ENCODE results near the gene NEIL1.
"Not testable (repeated sequence)": the region's sequence is repeated elsewhere in the genome, so short reads cannot be mapped to it uniquely, and the experiment has no call there.

NEIL1 gene, protein sequence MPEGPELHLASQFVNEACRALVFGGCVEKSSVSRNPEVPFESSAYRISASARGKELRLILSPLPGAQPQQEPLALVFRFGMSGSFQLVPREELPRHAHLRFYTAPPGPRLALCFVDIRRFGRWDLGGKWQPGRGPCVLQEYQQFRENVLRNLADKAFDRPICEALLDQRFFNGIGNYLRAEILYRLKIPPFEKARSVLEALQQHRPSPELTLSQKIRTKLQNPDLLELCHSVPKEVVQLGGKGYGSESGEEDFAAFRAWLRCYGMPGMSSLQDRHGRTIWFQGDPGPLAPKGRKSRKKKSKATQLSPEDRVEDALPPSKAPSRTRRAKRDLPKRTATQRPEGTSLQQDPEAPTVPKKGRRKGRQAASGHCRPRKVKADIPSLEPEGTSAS

DNA sequence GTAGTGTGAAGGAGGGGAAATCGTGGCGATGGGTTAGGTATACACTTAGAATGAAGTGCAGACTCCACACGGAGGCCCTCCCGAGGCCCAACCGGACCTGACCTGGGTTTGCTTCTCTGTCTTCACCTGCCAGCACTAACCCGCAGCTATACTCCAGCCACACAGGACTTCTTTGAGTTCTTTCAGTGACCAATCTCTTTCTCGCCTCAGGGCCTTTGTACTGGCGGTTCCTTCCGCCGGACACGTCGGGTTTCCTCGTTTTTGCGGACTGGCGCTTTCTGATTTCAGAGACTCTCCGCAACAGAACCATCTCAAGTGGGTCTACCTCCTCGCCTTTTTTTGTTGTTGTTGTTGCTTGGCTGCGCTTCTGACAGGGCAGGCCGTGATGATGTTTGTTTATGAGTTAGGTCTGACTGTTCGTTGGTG, at the start of gene NEIL1:
TSS of gene NEIL1 (plus strand) at position 244 of the 426 bp plus-strand sequence. CDS start 1,867 bp downstream, outside the sequence.
- no peak for DNase-seq (ENCODE audit: low spot score)

DNA sequence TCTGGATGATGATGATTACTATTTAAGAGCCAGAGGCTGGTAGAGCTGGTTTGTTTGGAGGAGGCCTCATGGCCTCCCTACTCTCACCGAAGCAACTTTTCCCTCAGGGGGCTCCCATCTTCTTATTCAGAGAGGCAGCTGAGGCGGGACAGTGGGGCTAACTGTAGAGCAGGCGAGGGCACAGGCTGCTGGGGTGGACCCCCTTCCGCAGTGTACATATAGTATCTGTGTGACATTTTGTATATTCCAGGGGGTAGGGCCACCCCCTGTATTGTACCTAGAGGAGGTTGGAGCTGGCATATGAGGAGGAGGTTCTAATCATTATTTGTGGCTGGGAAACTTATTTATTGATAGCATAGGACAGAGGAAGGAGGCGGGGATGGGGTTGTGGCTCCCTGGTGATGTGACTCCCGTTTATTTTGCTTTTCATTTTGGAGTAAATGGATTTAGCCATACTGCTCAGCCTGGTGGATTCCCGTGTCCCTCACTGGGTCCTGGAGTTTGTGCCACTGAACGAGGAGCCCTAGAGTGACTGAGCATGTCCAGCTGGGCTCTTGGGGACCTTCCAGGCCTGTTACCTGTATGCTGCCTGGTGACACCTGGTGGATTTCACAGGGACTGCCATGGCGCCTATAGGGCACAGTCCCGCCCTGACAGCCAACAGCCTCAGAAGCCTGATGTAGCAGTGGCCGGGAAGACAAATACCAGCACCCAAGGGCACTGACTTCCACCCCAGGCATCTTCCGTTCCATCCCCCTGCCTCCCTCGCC, 48.1 kb upstream of the NEIL1 start:
- DNase-seq (ENCODE audit: low spot score) = not testable (repeated sequence)

DNA sequence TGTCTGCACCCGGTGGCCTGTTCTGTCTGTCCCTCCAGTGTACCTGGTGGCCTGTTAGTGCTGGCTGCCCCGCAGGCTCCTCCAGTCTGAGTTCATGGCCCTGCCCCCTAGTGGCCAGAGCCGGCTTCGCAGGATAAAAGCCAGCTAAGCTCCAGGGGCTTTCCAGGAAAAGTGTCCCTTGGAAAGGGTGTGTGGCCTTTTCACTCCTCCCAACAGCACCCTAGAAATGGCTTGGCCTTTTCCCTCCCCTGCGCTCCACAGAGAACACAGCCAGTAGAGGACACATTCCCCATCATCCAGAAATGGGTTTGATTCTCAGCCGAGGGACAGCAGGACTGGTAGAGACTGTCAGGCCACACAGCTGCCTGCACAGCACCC, 47.5 kb upstream of the NEIL1 start:
- not testable (repeated sequence) for DNase-seq (ENCODE audit: low spot score)

DNA sequence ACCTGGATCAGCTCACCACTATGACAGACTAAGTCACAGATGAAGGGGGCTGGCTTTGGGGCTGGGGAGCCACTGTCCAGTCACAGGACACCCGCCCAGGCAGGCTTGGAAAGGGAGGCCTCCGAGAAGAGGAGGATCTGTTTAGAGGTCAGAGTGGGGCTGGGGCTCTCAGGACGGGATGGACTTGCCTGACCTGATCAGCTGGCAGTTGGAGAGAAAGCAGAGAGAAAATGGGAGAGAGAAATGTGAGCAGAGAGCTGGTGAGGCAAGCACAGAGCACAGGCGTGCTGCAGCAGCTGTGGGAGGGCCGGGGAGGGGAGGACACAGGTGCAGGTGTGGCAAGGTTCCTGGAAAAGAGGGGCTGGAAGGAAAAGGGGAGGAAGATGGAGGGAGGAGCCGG, 46.8 kb upstream of the NEIL1 start:
- DNase-seq (ENCODE audit: low spot score) = not testable (repeated sequence)

DNA sequence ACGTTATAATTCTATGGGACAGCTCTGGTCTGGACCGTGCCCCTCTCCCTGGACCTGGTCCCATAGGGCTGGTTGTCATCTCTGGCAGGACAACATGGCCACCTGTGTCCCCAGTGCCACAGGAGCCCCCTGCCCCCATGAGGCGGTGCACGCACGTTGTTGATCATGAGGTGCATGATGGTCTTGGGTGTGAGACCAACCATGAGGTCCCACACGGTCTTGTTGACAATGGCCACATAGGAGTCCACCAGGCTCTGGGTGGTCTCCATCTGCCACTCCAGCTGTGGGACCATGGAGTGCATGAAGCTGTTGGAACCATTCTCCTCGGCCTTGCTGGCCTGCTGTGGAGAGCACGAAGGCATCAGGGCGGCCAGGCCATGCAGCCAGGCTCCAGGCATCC, 44.5 kb upstream of the NEIL1 start:
- no peak for DNase-seq (ENCODE audit: low spot score)

DNA sequence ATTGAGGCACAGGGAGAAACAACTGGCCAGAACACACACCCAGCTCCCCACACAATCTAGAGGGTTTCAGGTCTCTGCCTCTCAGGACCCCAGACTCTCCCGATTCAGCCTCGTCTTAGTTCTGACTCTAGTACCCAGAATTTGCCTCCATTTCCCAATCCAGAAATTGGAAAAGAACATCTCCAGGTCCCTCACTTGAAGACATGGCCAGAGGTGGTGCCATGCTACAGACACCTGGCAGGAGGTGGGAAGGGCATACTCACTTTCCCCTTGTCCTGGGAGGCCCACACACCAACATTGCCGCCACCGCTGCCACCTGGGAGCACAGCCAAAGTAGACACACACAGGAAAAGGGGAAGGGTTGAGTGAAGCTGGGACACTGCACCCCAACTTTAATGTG, 44.1 kb upstream of the NEIL1 start:
- DNase-seq (ENCODE audit: low spot score) = not testable (repeated sequence)

DNA sequence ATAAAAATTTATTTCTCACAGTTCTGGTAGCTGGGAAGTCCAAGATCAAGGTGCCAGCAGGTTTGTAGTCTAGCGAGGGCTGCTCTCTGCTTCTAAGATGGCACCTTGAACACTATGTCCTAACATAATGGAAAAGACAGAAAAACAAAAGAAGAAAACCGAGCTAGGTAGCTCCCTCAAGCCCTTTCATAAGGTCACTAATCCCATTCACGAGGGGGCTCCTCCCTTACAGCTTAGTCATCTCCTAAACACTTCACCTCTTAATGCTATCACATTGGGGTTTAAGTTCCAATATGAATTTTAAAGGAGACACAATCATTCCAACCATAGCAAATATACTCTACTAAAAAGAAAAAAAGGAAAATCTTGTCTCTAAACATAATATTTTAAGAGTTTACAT, 40.7 kb upstream of the NEIL1 start:
- DNase-seq (ENCODE audit: low spot score) = no peak

DNA sequence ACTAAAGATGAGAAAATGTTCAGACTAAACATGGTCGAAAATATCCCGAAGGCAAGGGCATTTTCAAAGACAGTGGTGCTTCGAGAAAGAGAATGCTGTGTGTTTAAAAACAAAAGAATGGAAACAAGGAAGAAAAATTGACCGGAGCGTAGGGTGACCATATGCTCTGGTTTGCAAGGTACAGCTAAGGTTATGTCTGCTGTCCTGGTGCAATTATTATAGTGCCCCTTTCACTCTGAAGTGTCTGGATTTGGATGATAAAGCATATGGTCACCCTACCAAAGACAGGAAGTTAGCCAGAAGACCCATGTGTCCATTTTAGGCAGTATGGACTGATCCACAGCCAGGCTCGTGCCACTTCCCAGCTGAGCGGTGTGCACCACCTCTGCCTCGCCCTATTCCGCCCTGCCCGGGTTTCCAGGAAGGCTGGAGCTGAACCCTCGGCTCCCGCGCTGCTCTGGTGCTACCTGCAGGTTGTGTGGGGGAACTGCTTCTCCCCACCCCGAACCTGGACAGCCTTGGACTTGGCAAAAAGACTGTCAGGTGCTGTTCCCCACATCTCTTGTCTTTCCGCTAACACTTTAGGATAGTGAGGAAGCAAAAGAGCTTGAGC, 39.0 kb upstream of the NEIL1 start:
- peak; percentile 35 for DNase-seq (ENCODE audit: low spot score)

DNA sequence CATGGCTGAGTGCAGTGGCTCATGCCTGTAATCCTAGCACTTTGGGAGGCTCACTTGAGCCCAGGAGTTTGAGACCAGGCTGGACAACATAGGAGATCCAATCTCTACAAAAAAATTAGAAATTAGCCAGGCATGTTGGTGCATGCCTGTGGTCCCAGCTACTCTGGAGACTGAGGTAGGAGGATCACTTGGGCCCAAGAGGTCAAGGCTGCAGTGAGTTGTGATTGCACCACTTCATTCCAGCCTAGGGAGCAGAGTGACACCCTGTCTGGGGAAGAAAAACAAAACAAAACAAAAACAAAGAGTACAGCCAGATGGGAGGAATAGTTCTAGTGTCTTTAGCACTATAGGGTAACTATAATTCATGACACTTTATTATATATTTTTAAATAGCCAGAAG, 37.1 kb upstream of the NEIL1 start:
- DNase-seq (ENCODE audit: low spot score) = peak; percentile 28

DNA sequence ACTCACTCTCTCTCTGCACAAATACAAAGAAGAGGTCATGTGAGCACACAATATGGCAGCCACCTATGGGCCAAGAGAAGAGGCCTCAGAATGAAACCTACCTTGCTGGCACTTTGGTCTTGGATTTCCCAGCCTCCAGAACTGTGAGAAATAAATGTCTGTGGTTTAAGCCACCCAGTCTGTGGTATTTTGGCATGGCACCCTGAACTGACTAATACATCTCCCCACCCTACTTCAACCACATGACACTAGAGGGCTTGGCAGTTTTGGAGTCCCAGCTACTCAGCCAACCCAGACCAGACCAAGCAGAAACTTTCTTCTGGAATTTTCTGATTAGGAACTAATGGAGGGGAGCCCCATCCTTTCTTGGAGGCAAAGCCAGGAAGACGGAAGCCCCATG, 34.3 kb upstream of the NEIL1 start:
- DNase-seq (ENCODE audit: low spot score) = peak; percentile 35

DNA sequence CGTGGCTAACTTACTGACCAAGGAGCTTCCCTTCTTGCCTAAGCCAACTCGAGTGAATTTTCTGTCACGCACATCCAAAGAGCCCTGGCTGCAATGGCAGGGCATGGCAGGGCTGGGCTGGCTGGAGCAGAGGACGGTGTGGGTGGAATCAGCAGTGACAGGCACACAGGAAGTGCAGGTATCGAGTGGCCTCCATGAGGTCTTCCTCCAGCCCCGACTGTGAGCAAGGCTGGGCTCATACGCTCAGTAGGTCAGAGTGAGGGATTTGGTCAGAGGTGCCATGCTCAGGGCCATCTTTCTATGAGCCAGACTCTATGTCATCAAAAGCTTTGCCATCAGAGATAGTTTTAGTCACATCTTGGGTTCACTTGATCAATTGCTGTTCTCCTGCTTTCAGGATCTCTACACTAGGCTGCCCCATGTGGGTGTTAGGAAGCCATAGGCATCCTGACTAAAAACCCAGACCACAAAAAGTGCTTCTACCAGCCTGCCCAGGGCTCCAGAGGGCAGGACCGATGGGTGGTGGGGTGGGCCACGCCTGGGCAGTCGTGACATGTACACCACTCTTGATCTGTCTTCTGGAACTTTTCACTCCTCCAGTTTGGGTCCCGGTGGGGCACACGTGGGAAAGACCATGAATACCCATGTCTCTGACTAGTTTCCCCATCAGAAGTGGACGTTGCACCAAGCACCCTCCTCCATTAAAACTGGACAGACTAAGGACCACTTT, 33.6 kb upstream of the NEIL1 start:
- DNase-seq (ENCODE audit: low spot score) = no peak

DNA sequence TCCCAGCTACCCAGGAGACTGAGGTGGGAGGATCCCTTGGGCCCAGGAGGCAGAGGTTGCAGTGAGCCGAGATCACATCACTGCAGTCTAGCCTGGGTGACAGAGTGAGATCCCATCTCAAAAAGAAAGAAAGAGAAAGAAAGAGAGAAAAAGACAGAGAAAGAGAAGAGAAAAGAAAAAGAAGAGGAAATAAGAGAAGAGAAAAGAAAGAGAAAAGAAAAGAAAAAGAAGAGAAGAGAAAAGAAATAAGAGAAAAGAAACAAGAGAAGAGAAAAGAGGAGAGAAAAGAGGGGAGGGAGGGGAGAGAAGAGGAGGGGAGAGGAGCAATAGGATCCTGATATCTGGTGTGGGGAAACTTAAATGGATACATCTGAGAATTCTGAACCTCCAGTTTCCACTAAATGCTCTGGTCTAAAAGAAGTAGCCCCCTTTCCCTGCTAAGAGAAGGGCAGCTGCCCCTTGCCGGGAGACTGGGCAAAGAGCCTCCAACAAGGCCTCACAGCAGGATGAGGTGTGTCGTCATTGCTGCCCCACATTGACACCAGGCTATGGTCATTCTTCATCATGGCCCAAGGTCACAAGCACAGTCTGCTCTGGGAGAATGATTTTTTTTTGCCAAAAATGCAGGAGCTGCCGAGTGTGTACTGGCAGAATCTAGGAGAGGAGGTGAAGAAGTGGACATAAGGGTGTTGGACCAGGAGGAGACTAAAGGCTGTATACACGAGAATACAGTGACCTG, 32.1 kb upstream of the NEIL1 start:
- no peak for DNase-seq (ENCODE audit: low spot score)

DNA sequence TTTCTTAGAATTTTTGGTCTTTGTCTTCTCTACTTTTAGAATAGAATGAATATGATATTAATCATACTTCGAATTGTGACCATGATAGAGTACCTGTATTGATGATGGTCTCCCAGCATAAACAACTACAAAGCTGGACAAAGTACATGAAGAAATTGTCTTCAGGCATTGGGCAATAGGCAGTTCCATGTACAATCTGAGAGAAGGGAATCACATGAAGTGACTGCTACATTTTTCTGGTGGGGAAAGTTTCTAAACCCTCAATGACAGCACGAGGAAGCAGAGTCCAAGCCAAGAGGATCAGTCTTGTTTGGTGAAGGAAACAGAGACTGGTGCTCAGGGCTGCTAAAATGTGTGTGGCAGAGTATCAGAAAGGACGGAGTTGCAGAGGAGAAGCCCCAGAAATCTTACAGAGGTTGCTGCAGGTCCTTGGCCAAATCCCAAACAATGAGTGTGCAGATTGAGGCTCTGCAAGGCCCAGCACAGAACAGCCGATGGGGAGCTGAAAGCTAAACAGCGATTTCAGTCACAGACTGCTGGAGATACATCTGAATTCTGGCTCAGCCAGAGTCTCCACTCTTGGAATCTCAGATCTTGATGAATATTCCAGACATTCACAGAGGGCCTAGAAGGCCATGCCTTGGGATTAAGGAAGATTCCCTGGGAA, 27.5 kb upstream of the NEIL1 start:
- DNase-seq (ENCODE audit: low spot score) = not testable (repeated sequence)

DNA sequence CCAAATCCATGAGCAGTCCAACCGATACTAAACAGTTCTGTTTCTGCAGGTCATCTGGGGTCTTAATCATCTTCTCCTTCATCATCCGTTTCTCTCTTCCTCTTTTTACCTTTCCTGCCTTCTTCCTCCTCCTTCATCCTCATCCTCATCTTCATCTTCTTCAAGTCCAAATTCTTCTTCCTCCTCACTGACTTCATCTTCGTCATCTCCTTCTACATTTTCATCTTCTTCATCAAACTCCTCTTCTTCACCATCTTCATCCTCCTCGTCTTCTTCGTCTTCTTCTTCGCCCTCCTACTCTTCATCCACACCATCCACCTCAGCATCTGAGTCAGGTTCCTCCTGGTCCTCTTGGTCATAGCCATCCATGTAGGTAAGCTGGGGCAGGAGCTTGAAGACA, 25.1 kb upstream of the NEIL1 start:
- no peak for DNase-seq (ENCODE audit: low spot score)

DNA sequence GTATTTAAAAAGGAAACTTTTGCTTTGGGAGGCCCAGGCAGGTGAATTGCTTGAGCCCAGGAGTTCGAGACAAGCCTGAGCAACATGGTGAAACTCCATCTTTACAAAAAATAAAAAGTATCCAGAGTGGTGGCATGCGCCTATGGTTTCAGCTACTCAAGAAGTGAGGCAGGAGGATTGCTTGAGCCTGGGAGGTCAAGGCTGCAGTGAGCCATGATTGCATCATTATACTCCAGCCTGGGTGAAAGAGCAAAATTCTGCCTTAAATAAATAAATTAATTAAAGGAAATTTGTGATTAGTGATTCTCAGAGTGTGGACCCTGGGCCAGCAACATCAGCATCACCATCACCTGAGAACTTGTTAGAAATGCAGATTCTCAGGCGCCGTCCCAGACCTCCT, 20.9 kb upstream of the NEIL1 start:
- no peak for DNase-seq (ENCODE audit: low spot score)

DNA sequence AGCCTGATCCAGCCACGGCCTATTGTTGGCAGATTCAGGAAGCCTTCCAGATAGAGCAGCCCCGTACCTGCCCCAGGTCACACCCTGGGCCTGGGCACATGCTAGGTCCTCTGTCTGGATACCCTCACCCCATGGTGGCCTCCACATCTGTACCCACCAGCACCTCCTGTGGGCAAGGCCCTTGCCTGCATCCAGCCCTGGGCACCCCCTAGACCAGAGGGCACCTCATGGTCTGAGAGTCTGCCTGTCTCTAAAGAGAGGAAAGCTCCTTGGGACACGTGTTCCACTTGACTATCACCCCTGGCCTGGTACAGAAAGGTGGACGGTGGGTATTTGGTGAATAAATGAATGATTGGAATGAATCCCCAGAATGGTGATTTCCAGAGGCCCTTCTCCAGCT, 19.8 kb upstream of the NEIL1 start:
- DNase-seq (ENCODE audit: low spot score) = no peak

DNA sequence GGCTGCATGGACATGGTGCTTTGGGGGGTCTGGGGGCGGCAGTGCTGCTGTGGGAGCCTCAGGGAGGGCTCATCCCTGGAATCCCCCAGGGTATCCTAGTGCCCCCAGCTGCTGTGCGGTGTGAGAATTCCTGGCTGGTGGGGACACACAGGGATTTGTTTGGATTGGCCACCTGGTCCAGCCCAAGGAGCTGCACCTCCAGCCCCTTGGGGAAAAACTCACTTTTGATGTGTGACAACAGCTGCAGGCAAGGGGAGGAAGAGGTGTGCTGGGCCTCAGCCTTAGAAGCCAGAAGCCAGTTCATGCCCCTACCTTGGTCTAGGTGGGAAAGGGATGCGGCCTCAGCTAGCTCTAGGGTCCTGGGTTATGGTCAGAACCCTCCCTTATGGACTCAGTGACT, 19.3 kb upstream of the NEIL1 start:
- DNase-seq (ENCODE audit: low spot score) = no peak

DNA sequence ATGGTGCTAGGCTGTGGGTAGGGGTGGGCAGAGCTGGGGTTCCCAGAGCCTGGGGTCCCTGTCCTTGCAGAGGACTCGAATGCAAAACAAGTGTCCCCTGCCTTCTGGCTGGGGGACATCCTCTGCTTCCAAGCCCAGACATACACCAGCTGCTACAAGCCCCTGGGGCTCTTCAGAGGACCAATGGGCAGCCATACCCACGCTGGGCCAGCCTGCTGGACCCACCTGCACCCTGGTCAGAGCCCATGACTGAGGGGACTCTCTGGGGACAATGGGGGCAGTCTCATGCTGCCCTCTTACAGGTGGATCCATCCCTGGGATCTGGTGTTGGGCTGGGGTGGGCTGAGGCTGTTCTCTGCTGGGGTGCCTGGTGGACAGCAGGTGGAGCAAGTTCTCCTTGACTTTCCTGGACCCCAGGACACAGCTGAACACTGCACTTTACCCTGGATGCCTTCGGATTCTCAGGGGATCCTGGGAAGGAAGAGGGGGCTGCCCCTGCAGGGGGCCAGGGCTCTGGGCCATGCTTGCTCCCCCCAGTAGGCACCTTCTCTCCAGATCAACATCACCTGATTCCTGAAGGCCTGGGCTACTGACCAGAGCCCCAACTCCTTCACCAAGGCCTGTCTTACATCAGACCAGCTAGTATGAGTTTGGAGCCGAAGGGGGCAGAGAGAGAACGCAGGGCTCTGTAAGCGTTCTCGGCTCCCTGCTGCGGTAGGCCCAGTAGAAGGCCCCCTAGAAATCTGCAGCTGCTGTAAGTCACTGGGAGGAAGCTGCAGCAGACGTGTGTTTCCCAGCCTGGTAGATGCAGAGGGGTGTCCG, 18.1 kb upstream of the NEIL1 start:
- DNase-seq (ENCODE audit: low spot score) = no peak

DNA sequence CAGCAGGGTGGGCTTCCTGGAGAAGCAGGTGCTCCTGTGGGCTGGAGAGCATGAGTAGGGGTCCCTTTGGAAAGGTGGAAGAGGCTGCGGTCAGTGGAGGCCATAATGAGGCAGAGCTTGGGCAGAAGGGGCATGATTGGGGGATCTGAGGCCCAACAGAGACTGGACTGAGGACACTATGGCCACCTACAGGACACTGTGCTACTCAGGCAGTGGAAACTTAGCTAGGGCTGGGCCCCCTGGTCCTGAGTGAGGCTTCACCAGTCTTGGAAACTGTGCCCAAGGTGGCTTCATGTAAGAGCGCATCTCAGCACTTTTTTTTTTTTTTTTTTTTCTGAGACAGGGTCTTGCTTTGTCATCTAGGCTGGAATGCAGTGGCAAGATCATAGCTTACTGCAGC, 17.3 kb upstream of the NEIL1 start:
- no peak for DNase-seq (ENCODE audit: low spot score)

DNA sequence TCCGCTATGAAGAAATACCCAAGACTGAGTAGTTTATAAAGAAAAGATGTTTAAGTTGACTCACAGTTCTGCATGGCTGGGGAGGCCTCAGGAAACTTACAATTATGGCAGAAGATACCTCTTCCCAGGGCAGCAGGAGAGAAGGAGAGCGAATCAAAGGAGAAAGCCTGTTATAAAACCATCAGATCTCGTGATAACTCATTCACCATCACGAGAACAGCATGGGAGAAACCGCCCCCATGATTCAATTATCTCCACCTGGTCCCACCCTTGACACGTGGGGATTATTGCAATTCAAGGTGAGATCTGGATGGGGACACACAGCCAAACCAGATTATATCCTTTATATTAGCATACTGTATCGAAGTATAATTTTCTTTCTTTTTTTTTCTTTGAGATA, 14.7 kb upstream of the NEIL1 start:
- not testable (repeated sequence) for DNase-seq (ENCODE audit: low spot score)
